Kidney glomerular epithelial cell (primary cell): Measurements from ENCODE around the gene SRCAP.

Experiments
- DNase-seq: peaks from one replicate; lab custom pipeline; 2025; lab: John Stamatoyannopoulos, UW

The SRCAP gene

DNA sequence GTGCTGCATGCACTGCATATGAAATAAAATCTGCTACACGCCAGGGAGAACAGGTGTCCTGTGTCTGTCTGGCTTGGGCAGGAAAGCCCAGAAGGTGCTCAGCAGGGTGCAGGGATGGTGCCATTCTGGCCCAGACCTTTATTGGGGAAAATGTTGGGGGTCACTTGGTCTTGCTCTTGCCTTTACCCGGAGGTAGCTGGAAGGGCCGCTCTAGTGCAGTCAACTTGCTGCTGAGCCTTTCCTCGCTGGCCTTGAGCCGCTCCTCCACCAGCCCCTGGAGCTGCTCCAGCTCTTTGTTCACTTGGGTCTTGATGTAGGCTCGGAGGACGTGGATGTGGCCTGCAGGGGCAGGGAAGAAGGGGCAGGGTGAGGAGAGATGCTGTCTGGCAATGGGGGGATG is 58.3 kb downstream of the SRCAP start:
- no peak for DNase-seq

DNA sequence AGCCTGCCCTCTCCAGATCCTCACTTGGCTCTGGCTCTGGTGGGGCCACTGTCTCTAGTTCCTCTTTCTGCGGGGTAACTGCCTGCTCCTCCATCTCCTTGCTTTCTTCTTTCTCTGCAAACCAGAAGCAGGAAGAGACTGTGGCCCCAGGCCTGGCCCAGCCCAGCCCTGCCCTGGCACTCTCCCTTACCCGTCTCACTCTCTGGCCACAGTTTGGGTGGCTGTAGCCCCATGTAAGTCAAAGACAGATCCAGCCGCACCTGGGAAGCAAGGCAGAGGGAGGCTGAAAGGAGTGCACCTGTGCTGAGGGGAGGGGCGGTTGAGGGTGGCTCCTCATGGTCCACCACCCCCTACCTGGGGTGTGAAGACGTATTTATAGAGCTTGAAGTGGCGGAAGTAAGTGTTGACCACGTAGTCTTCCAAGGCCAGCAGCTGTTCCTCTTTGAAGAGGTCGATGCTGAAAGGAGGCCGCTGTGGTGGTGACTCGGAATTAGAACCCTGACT is 60.1 kb downstream of the SRCAP start:
- DNase-seq, result no peak

DNA sequence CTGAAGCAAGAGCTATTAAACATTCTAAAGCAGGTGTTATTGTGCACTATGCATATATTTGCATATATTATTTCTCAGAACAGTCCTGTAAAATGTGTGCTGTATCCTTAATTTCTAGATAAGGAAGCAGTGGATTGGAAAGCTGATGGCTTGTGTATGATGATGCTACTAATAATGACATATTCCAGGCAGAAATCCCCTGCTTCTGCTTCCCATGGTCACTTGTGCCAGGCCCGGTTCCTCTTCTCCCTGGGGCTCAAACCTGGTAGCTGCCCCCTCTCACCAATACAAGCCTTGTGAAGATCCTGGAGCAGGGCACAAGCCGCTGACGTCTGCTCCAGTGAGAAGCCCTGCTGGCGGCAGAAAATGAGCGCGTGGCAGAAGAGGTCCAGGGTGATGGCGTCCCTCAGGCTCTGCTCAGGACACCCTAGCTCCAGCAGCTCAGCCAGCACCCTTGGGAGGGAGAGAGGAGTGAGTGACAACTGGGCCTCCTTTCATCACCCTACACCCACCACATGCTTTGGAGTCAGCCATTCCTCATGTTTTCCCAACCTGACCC is 61.1 kb downstream of the SRCAP start:
- DNase-seq, result no peak

DNA sequence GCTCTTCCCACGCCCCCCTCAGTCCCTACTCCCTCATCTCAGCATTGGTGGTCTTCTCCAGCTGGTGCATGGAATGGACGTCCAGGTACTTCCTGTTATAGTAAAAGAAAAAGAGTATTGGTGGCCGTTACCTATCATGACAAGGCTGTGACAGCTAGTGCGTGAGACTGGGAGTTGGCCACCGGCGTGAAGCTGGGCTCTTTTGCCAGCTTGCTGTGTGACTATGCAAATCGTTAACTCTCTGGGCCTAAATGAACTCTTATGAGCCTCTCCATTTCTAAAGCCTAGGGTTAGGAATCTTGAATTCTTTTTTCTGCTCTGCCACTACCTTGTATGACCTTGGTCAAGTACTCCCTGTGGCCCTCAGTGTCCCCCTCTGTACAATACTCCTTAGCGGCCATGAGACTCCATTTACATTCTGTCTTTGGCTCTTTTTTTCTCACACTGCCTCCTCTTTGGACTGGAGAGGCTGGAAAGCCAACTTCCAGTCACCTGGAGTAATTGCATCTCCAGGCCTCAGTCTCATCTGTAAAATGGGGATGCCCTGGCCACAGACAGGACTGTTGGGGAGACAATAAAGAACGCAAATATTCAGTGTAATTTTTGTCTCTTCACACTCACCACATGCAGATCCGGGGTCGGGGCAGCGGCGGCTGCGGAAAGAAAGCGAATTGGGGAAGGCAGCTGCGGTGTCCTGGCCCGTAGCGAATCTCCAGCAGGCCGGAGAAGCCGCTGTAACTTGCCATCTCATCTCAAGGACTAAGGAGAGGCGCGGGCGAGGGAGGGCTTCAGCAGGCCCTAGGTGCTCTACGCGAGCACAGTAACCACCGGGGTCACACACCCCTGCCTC is 61.8 kb downstream of the SRCAP start:
- no peak for DNase-seq

DNA sequence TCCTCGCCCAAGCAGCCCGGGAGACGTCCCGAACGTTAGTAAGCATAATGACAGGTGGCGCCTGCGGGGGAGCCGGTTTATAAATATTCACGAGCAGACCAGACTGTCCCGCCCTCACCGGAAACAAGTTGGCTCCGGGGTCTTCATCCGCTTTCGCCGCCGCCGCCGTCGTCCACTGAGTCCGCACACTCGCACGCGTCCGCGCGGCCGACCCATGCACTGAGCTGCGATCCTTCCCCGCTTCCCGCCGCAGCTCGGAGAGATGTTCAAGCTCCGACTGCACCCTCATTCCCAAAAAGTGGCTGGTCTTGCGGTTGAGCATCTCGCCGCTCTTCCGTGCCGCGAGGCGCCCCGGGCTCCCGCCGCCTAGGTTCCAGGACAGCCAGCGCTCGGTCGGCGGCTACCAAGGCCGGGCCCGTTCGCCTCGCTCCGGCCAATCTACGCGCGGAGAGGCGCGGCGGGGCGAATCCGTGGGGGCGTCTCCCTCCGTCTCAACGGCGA is 62.5 kb downstream of the SRCAP start:
- peak; percentile 10 for DNase-seq

DNA sequence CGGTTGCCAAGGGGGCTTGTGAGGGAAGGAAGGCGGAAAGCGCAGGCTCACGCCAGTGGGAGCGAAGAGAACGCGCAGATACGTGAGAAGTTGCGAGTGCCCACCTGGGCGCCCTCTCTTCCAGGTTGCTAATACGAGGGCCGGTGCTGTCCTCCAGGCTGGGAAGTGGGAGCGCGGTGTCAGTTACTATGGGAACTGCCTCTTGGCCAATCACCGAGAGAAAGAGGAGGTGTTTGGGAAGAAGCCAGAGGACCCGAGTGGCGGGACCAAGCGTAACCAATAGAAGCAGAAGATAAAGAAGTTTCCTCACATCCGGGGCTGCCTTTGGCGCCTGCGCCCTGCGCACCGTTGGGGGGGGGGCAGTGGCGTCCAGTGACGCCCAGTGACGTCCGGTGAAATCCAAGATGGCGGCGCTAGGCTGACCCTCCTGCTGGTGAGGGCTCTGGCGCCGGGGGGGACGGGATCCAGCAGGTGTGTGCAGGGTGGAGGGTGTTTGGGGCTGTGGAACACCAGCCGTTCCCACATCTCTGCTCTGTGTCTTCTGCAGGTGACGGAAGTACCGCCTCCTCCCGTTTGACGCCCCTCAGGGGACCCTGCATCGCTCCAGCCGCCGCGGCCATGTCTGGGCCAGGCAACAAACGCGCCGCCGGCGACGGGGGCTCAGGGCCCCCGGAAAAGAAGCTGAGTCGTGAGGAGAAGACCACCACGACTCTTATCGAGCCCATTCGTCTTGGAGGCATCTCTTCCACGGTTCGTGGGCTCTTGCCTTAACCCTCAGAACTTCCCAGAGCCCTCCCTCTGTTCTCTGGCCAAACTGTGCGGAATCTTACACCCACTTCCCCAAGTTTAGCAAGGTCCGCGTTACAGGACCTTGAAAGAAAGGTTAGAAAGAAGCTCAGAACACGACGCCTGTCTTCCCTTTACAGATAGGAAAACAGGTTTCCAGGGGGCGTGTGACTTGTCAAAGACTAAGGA is 63.2 kb downstream of the SRCAP start, which contains the start of the genes CFAP119 and RNF40:
TSS of gene CFAP119 (minus strand) at position 135 of the 975 bp plus-strand sequence. CDS start 314 bp downstream, outside the sequence.
TSS of gene RNF40 (plus strand) at position 395 of the 975 bp plus-strand sequence. CDS start at position 619, 224 bp downstream.
- peak; percentile 98 for DNase-seq

DNA sequence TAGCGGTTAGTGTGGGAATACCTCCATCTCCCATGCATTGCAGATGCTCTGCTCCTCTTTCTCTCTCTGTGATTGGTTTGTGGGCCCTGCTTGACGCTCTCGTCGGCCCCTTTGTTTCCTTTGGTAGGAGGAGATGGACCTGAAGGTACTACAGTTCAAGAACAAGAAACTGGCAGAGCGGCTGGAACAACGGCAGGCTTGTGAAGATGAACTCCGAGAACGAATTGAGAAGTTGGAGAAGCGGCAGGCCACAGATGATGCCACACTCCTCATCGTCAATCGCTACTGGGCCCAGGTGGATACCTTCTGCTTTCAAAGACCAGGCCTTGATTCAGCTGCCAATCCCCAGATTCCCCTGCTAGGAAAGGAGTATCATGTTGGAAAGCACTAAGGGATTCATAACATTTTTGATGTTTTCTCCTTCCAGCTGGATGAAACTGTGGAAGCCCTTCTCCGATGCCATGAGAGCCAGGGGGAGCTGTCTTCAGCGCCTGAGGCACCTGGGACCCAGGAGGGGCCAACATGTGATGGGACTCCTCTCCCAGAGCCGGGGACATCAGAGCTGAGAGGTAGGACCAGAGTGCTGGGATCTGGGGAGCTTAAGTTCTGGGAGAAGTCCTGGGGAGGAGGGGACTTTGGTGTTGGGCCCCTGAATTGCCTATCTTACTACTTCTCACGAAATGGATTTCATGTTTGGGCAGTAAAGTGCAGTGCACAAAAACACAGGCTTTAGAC is 64.2 kb downstream of the SRCAP start:
- no peak for DNase-seq

DNA sequence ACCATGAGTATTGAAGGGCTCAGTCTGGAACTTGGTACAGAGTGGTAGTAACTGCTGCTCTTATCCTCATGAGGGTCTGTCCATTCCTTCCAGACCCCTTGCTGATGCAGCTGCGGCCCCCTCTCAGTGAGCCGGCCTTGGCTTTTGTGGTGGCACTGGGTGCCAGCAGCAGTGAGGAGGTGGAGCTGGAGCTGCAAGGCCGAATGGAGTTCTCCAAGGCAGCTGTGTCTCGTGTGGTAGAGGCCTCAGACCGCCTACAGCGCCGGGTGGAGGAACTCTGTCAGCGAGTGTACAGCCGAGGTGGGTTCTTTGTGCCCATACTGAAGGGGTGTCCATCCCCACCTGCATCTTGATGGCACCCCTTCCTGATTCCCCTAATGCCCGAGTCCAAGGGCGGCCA is 65.1 kb downstream of the SRCAP start:
- DNase-seq, result no peak

DNA sequence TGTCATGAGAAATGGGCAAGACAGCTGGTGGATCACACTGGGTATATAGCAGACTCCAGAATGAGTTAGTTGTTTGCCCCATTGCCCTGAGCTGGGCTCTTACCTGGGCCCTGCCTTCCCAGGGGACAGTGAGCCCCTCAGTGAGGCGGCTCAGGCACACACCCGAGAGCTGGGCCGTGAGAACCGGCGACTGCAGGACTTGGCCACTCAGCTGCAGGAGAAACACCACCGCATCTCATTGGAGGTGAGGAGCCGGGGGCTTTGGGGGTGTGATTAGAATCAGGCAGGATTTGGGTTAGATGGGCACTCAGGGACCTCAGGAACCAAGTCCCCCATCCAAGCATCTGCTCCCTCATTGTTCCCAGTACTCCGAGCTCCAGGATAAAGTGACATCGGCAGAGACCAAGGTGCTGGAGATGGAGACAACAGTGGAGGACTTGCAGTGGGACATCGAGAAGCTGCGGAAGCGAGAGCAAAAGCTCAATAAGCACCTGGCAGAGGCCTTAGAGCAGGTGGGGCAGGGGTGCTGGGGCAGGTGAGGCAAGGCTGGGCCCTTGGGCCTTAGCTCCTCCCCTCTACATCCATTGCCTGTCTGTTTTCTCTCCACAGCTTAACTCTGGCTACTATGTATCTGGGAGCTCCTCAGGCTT is 66.0 kb downstream of the SRCAP start:
- no peak for DNase-seq

DNA sequence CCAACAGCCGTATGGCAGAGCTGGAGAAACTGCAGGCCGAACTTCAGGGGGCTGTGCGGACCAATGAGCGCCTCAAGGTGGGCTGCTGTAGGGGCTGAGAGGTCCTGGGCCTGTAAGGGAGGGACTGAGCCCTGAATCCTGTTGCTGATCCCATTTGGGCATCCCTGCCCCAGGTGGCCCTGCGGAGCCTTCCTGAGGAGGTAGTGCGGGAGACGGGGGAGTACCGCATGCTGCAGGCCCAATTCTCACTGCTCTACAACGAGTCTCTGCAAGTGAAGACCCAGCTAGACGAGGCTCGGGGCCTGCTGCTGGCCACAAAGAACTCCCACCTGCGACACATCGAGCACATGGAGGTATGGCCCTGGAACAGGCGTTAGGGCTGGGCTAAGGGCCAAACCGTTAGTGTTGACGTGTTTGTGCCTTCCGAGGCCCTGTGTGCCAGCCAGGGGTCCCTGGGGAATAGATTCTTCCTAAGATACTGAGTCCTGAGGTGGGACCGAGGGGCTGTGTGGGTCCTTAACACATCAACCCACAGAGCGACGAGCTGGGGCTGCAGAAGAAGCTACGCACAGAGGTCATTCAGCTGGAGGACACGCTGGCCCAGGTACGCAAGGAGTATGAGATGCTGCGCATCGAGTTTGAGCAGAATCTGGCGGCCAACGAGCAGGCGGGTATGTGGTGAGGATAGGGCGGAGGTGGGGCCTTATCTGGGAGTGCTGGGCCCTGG is 67.4 kb downstream of the SRCAP start:
- DNase-seq, result no peak

DNA sequence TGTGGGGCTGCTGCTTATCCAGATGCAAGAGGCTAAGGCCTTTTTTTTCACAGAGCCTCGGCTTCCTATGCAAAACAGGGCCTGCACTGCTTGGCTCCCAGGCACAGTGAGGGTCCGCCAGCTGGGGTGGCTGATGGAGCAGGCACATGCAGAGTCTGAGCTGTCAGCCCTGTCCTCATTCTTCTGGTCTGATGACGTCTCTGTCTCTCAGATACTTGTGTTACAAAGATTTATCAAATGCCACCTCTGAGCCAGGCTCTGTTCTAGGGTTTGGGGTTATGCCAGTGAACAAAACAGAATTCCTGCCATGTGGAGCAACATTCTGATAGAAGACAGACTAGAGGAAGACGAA is 67.9 kb downstream of the SRCAP start:
- no peak for DNase-seq

DNA sequence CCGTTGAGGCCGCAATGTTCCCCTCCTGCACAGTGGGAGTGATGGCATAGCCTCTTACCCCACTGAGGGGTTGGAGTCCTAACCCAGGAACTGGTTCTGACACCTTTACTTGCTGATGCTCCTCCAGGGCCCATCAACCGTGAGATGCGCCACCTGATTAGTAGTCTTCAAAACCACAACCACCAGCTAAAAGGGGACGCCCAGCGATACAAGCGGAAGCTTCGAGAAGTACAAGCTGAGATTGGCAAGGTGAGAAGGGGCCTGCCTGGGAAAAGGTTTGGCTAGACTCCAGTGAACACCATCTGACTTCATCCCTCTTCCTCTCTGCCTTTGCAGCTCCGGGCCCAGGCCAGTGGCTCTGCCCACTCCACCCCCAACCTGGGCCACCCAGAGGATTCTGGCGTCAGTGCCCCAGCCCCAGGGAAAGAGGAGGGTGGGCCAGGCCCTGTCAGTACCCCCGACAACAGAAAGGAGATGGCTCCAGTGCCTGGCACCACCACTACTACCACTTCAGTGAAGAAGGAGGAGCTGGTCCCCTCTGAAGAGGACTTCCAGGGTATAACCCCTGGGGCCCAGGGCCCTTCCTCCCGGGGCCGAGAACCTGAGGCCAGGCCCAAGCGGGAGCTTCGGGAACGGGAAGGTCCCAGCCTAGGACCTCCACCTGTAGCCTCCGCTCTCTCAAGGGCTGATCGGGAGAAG is 68.9 kb downstream of the SRCAP start:
- no peak for DNase-seq

DNA sequence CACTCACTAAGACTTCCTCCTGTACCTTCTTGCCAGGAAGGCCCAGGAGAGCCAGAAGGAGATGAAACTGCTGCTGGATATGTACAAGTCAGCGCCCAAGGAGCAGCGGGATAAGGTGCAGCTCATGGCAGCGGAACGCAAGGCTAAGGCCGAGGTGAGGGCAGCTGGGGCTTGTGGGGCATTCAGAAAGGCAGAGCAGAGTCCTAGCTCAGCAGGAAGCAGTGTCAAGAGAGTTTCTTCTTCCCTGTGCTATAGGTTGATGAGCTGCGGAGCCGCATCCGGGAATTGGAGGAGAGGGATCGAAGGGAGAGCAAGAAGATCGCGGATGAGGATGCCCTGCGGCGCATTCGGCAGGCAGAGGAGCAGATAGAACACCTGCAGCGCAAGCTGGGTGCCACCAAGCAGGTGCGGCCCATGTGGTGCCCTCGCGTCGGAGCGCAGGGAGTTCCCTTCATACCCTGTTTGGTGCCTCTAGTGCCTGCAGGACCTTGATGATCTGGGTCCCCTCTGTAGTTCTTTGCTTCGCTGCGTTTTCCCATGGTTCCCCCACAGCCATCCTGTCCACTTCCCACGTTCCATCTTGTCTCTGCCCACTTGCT is 69.7 kb downstream of the SRCAP start:
- no peak for DNase-seq

DNA sequence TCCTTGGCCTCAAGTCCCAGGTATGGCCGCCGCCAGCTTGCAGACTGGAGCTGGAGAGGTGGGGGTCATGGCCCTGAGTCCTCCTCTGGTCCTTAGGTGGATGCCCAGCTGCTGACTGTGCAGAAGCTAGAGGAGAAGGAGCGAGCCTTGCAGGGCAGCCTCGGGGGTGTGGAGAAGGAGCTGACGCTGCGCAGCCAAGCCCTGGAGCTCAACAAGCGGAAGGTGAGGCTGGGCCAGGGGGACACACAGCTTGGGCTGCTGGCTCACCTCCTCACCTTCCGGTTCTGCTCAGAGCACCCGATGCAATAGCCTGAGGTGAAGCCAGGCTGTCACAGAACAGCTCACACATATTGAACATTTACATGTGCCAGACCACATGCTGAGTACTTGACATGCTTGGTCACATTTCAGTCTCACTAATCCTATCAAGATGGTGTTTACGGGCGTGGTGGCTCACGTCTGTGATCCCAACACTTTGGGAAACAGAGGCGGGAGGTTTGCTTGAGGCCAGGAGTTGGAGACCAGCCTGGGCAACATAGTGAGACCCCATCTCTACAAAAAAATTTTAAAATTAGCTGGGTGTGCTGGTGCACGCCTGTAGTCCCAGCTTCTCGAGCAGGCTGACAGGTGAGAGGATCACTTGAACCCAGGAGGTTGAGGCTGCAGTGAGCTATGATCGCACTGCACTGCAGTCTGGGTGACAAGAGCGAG is 70.6 kb downstream of the SRCAP start:
- no peak for DNase-seq

DNA sequence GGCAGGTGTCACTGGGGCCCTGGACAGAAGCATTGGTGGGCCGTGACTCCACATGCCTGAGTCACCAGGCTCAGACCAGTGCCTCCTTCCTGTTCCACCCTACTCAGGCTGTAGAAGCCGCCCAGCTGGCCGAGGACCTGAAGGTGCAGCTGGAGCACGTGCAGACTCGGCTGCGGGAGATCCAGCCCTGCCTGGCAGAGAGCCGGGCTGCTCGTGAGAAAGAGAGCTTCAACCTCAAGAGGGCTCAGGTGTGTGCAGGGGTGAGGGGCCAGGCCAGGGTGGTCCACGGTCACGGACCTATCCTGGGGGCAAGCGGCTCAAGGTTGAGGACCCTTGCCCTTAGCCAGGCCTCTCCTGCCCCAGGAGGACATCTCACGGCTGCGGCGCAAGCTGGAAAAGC is 72.8 kb downstream of the SRCAP start:
- DNase-seq, result no peak

DNA sequence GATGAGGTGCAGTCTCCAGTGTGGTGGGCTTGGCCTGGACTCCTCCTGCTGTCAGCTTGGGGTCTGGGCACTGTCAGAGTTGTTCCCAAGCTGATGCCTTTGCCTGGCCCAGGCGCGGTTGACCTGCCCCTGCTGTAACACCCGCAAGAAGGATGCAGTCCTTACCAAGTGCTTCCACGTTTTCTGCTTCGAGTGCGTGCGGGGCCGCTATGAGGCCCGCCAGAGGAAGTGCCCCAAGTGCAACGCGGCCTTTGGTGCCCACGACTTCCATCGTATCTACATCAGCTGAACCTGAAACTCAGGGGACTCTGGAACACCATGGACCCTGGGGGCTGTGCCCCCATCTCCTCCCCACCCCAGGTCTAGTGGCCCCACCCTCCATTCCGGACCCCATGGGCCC is 74.9 kb downstream of the SRCAP start:
- no peak for DNase-seq

DNA sequence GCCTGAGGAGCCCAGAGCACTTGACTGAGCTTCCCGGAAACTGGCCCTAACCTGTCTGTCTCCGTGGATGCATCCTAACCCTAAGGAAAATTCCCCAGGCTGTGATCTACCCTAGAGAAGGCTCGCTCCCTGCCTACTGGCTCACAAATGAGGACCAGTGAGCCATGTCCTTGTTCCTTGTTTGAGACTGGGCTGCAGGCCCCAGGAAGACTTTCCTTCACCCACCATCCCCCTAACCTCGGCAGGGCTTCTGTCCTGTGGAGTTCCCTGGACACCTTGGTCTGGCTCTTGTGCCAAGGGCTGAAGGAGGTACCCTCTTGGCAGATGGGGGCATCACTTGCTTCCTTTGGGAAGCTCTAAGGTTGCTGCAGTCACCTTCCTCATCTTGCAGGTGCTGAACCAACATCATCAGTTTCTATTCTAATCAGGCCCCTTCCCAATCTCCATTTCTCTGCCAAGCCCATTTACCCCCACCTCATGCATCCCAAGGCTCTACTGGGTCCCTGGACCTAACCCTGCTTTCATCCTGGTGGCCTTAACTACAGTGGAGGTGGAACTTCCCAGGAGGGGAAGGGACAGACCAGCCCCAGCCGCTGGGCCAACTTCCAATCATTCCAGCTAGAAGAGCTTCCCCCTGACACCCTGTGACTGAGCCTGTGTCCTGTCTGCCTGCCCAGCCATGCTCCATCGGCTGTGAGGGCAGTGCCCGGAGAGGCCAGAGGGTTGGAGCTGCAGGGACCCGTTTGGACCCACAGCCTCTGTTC is 75.6 kb downstream of the SRCAP start:
- DNase-seq, result no peak

DNA sequence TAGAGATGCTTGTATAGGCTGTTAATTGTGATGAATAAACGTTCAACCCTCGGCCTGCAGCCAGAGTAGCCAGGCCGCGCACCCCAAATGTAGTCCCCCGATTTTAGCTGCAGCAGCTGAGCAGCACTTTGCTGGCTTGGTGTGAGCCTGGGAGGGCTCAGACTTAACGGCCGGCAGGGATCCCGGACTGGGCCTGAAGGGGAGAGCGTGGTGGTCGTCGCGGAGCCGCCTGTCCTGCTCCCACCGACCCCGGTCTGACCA is 76.1 kb downstream of the SRCAP start:
- no peak for DNase-seq
